ENCODE measurements around the gene AHCYL2. TPM values are rescaled to one million over a fixed set of nuclear protein-coding genes. Genes with fewer than 3 reads are reported as not detected.

AHCYL2 gene
- polyA plus RNA-seq, 1 experiment, result 7.8 TPM

GRCh38 chr7:129231666-129232065, 6.8 kb downstream of the AHCYL2 start:
- ChIA-PET POLR2A (no interaction called here), CTCF (interaction anchor here (0.9 kb wide), 1 partner anchor 14 kb away, joined by 3 read pairs; no protein-coding TSS in a partner anchor)
- Histone ChIP-seq H3K27me3 (ENCODE audit: control insufficient read depth, insufficient read depth, low read length) (no peaks in the 10 kb centered on the region), H3K4me3 (ENCODE audit: low read depth, low read length) (no peak overlapping the region), H3K36me3 (ENCODE audit: control insufficient read depth, insufficient read depth, low read length) (no peaks in the 10 kb centered on the region)
- TF ChIP-seq CTCF (IDR thresholded peaks at IDR 0.05; ENCODE audit: insufficient read depth, low read depth, low read length), result no peak
- no peak for DNase-seq (ENCODE audit: low read depth)

- no peaks in the 10 kb centered on the region for H3K27me3 ChIP-seq (ENCODE audit: control insufficient read depth, insufficient read depth, low read length)
- POLR2A ChIA-PET, result no interaction called here
- no peak for DNase-seq (ENCODE audit: low read depth)
- H3K36me3 ChIP-seq (ENCODE audit: control insufficient read depth, insufficient read depth, low read length), result no peaks in the 10 kb centered on the region
- no peak for TF ChIP-seq CTCF (IDR thresholded peaks at IDR 0.05; ENCODE audit: insufficient read depth, low read depth, low read length)
- CTCF ChIA-PET, result interaction anchor here (0.6 to 1.5 kb wide), 4 partner anchors 20 to 39 kb away, joined by 3 to 8 read pairs (median 4); no protein-coding TSS in a partner anchor
- H3K4me3 ChIP-seq (ENCODE audit: low read depth, low read length), result no peak overlapping the region
These were observed 13.7 kb downstream of the AHCYL2 start for GRCh38 chr7:129238546-129238945.

- TF ChIP-seq CTCF (IDR thresholded peaks at IDR 0.05; ENCODE audit: insufficient read depth, low read depth, low read length), result no peak
- ChIA-PET POLR2A (no interaction called here), CTCF (interaction anchor here (0.5 to 1.6 kb wide), 2 partner anchors 22 to 26 kb away, joined by 3 to 4 read pairs; no protein-coding TSS in a partner anchor)
- no peak overlapping the region for H3K4me3 ChIP-seq (ENCODE audit: low read depth, low read length)
- H3K36me3 ChIP-seq (ENCODE audit: control insufficient read depth, insufficient read depth, low read length), result no peaks in the 10 kb centered on the region
- no peak for DNase-seq (ENCODE audit: low read depth)
- H3K27me3 ChIP-seq (ENCODE audit: control insufficient read depth, insufficient read depth, low read length), result no peaks in the 10 kb centered on the region
These were observed 15.4 kb downstream of the AHCYL2 start for GRCh38 chr7:129240119-129240820.

DNA sequence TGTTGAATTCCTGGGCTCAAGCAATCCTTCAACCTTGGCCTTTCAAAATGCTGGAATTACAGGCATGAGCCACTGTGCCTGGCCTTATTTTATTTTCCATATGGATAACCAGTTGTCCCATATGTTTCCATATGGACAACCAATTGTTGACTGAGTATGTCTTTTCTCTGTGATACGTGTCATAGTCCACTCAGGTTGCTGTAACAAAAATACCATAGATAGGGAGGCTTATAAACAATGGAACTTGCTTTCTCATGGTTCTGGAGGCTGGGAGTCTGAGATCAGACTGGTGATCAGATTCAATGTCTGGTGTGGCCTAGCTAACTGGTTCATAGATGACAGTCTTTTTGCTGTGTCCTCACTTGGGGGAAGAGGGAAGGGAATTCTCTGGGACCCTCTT, 19.4 kb downstream of the AHCYL2 start:
- Histone ChIP-seq H3K4me3 (ENCODE audit: low read depth, low read length) (no peak overlapping the region), H3K27me3 (ENCODE audit: control insufficient read depth, insufficient read depth, low read length) (no peaks in the 10 kb centered on the region), H3K36me3 (ENCODE audit: control insufficient read depth, insufficient read depth, low read length) (no peaks in the 10 kb centered on the region)
- no peak for DNase-seq (ENCODE audit: low read depth)
- POLR2A ChIA-PET, result no interaction called here
- CTCF ChIA-PET, result no interaction called here
- TF ChIP-seq CTCF (IDR thresholded peaks at IDR 0.05; ENCODE audit: insufficient read depth, low read depth, low read length), result no peak

DNA sequence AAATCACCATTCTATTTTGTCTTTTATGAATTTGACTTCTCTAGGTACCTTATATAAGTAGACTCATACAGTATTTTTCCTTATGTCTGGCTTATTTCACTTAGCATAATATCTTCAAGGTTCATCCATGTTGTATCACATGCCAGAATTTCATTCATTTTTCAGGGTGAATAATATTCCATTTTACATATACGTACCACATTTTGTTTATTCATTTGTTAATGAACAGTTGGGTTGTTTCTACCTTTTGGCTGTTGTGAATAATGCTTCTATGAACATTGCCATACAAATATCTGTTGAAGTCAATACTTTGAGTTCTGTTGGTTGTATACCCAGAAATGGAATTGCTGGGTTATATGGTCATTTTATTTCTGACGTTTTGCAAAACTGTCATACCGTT, 20.7 kb downstream of the AHCYL2 start:
- ChIA-PET CTCF (no interaction called here), POLR2A (no interaction called here)
- no peak for TF ChIP-seq CTCF (IDR thresholded peaks at IDR 0.05; ENCODE audit: insufficient read depth, low read depth, low read length)
- Histone ChIP-seq H3K36me3 (ENCODE audit: control insufficient read depth, insufficient read depth, low read length) (no peaks in the 10 kb centered on the region), H3K27me3 (ENCODE audit: control insufficient read depth, insufficient read depth, low read length) (no peaks in the 10 kb centered on the region), H3K4me3 (ENCODE audit: low read depth, low read length) (no peak overlapping the region)
- no peak for DNase-seq (ENCODE audit: low read depth)
